HG02678 (cell line): ENCODE data around the gene THNSL1.

Source experiments
- ATAC-seq: cut with Tn5 transposase; IDR thresholded peaks from one replicate; pipeline ENCODE4 v1.9.1; 2021; ENCODE audit warnings: mild to moderate bottlenecking, moderate library complexity; ENCODE audit not compliant: unreplicated experiment

Gene THNSL1

GRCh38 chr10:25057886-25058285 is 41.5 kb downstream of the THNSL1 start:
- ATAC-seq, result no peak

DNA sequence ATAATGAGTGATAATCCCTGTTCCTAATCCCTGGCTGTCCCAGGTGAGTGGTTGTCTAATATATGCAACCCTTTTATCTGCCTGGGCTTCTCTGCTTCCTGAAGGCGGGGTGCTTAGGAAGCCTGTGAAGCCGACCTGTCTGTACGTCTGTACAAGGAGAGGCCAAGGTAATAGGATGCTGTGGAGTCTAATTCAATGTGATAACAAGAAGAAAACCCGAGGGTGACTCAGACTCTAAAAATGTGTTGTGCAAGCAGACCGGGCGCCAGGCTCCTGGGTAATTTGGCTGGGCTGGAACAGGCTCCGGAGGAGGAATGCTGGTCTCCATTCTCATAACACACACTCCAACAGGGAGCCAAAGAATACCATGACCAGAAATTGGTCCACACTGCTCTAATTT is 43.6 kb downstream of the THNSL1 start:
- no peak for ATAC-seq

GRCh38 chr10:25061125-25061524 is 44.7 kb downstream of the THNSL1 start:
- no peak for ATAC-seq

GRCh38 chr10:25061711-25062449 is 45.5 kb downstream of the THNSL1 start:
- ATAC-seq, result no peak

DNA sequence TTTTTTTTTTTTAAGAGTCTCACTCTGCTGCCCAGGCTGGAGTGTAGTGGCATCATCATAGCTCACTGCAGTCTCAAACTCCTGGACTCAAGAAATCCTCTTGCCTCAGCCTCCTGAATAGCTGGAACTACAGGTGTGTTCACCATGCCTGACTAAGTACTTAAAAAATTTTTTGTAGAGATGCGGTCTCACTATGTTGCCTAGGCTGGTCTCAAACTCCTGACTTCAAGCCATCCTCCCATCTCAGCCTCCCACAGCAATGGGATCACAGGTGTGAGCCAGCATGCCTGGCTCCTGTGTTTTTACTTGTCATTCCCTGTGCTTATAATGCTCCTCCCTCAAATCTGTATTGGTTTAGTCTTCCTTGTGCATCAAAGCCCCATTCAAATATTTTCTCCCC is 46.7 kb downstream of the THNSL1 start:
- no peak for ATAC-seq

DNA sequence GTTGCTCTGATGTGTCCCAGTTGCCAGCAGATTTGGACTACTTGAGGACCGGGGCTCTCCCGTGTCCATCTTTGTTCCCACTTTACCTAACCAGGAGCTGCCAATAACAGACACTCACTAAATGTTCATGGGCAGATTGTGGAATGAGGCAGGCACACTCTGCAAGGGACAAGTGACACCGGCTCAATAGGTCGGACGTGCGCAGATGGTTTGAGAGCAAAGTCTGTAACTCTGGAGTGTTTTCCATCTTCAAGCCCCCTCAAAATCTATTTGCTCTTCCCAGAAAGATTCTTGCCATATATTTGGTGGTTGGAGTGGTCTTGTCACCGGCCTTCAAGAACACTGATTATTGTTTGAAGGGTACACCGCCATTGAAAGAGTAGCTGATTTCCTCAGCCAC is 47.2 kb downstream of the THNSL1 start:
- no peak for ATAC-seq

- ATAC-seq, result no peak
These were observed 48.0 kb downstream of the THNSL1 start for GRCh38 chr10:25064401-25064800.

- ATAC-seq, result no peak
These were observed 49.5 kb downstream of the THNSL1 start for GRCh38 chr10:25065761-25066476.

GRCh38 chr10:25068152-25069058 is 52.0 kb downstream of the THNSL1 start:
- ATAC-seq, result no peak

DNA sequence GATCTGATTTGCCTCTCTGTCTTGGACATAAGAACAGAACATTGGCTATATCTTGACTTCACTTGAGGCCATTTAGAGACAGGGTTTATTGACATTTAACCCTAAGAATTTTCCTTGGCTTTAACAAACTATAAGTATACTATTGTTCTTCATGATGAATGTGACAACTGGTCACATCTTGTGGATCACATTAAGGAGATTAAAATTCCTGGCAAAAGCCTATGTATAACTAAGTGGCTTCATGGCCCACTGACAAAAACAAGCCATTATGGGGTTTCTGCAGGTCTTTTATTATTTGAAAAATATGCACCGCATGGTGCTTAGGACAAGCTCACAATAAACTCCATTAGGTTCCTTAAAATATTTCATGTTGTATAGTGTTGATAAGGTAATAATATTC is 54.8 kb downstream of the THNSL1 start:
- no peak for ATAC-seq

- ATAC-seq, result no peak
These were observed 56.4 kb downstream of the THNSL1 start for GRCh38 chr10:25072786-25073185.

DNA sequence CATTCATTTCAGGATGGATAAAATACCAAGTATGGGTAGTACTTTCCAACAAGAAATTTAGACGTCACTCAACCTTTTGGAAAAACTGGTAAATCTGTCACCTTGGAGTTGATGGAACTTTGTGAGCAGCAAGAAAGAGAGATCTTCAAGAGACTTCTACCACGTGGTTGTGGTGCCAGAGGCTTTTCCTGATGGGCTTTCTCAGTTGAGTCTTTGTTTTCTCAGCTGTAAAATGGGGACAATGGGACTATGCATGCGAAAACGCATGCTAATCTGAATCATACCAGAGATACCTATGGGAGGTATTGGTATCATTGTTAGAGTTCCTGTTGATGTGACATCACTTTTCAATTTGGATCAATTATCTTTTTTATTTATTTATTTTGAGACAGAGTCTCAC is 59.4 kb downstream of the THNSL1 start:
- no peak for ATAC-seq
